Measurements from ENCODE around the gene CYTH1. TPM values are rescaled to one million over a fixed set of nuclear protein-coding genes. Genes with fewer than 3 reads are reported as not detected.

The CYTH1 gene
- total RNA-seq, 1 experiment from 2014 or later, result 9.7 TPM

DNA sequence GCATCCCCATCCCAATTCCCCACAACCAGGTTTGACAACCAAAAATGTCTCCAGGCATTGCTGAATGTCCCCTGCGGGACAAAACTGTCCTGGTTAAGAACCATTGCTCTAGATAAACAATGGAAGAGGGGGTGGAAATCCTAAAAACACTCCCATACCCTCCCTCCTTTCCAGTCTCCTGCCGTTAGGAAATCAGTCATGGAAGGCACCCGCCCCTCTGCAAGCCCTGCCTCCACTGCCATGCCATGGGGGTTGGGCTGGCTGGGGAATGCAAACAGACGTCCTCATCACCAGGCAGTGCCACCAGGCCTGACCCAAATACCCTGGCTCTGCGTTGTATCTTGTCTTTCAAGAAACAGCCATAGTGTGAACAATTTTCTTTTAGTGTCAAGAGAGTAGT lies 57.5 kb downstream of the CYTH1 start:
- H3K27me3 ChIP-seq (ENCODE audit: insufficient read depth, low read length), result no peaks in the 10 kb centered on the region
- H4K20me1 ChIP-seq (ENCODE audit: control insufficient read depth, insufficient read depth, insufficient read length), result no peaks in the 10 kb centered on the region
- no peak overlapping the region for H3T11ph ChIP-seq (ENCODE audit: low read length)
- Mint-ChIP-seq H3K36me3 (ENCODE audit: insufficient read depth in 1 of 3, low read depth in 3 of 3) (no peaks in the 10 kb centered on the region), H3K9me3 (no peaks in the 10 kb centered on the region), H3K4me1 (peaks cover 45 to 49% of the 10 kb centered on the region in 2 experiments), H3K4me3 (peak overlapping the region in 1 of 2 experiments; percentile 33; a peak in 1 of 5 replicates), H3K27ac (no peak overlapping the region), H3K27me3 (ENCODE audit: low read depth) (peaks cover 8% of the 10 kb centered on the region; the same call in 1 of the 2 replicates)
- DNase-seq, result no peak
- no peak overlapping the region for H2BK12ac ChIP-seq (ENCODE audit: insufficient read length, low read depth, low read length)
- H3K14ac ChIP-seq (ENCODE audit: insufficient read depth, low read length), result no peak overlapping the region
- no peak overlapping the region for H3K4ac ChIP-seq (ENCODE audit: low read depth, low read length)
- no peak overlapping the region for H2AK5ac ChIP-seq (ENCODE audit: insufficient read length, low read length)
- H4K8ac ChIP-seq (replicated peaks; ENCODE audit: insufficient read length, low read depth, low read length), result no peak overlapping the region
- H3K4me1 ChIP-seq (ENCODE audit: insufficient read depth, low read length), result peaks cover 17% of the 10 kb centered on the region; the same call in 1 of the 2 replicates
- no peaks in the 10 kb centered on the region for H3K9me3 ChIP-seq (ENCODE audit: control insufficient read depth, low read depth, low read length)
- H2BK5ac ChIP-seq (ENCODE audit: insufficient read length, low read length), result no peak overlapping the region
- H3K79me2 ChIP-seq (ENCODE audit: insufficient read depth, low read length), result no peaks in the 10 kb centered on the region; the same call in 1 of the 2 replicates
- H2BK15ac ChIP-seq (ENCODE audit: low read depth, low read length), result no peak overlapping the region
- H3K4me2 ChIP-seq (ENCODE audit: insufficient read depth, insufficient read length, low read length), result no peak overlapping the region
- no peak overlapping the region for H4K91ac ChIP-seq (ENCODE audit: insufficient read length, low read depth, low read length)
- no CpG with 5 or more reads among the region's 5 CpGs for WGBS (ENCODE audit: extremely low coverage, insufficient read length, low lambda C conversion rate)
- H2BK20ac ChIP-seq (ENCODE audit: low read depth, low read length, poor library complexity, severe bottlenecking), result no peak overlapping the region
- H2BK120ac ChIP-seq (ENCODE audit: low read depth, low read length, poor library complexity, severe bottlenecking), result no peak overlapping the region
- no peak overlapping the region for H3K9ac ChIP-seq (ENCODE audit: extremely low read depth, insufficient read length, low read length)
- peaks cover 12% of the 10 kb centered on the region for H3K23me2 ChIP-seq (ENCODE audit: insufficient read length, low read depth, low read length, poor library complexity, severe bottlenecking)
- no peaks in the 10 kb centered on the region for H3K79me1 ChIP-seq (ENCODE audit: insufficient read depth, low read depth, low read length, poor library complexity, severe bottlenecking)
- H3K23ac ChIP-seq (ENCODE audit: insufficient read length, low read depth, low read length), result no peak overlapping the region
- H2AFZ ChIP-seq (ENCODE audit: low read length), result no peak overlapping the region
- TF ChIP-seq, protein P1, sequence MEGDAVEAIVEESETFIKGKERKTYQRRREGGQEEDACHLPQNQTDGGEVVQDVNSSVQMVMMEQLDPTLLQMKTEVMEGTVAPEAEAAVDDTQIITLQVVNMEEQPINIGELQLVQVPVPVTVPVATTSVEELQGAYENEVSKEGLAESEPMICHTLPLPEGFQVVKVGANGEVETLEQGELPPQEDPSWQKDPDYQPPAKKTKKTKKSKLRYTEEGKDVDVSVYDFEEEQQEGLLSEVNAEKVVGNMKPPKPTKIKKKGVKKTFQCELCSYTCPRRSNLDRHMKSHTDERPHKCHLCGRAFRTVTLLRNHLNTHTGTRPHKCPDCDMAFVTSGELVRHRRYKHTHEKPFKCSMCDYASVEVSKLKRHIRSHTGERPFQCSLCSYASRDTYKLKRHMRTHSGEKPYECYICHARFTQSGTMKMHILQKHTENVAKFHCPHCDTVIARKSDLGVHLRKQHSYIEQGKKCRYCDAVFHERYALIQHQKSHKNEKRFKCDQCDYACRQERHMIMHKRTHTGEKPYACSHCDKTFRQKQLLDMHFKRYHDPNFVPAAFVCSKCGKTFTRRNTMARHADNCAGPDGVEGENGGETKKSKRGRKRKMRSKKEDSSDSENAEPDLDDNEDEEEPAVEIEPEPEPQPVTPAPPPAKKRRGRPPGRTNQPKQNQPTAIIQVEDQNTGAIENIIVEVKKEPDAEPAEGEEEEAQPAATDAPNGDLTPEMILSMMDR (conservative IDR thresholded peaks at IDR 0.05), result no peak; the same call in 2 of the 3 replicates
- no peak overlapping the region for H3K56ac ChIP-seq (ENCODE audit: insufficient read length, low read depth, low read length)
- H4K5ac ChIP-seq (ENCODE audit: insufficient read length, low read depth, low read length), result no peak overlapping the region
- H3K18ac ChIP-seq (ENCODE audit: insufficient read length, low read depth, low read length), result no peak overlapping the region
- H3K27ac ChIP-seq (ENCODE audit: insufficient read length, low read depth, low read length), result no peak overlapping the region
